Thoracic aorta (tissue), 2 donors: Measurements from ENCODE around the gene CLN5. TPM values are rescaled to one million over a fixed set of nuclear protein-coding genes. Genes with fewer than 3 reads are reported as not detected.

Experiments
- ATAC-seq: fragments of 150-250 bp; one replicate; pipeline ENCODE4 v1.8.0; 2017; ENCODE audit warnings: low read depth; ENCODE audit not compliant: insufficient number of reproducible peaks, low FRiP score
- DNase-seq: peaks from one replicate; pipeline ENCODE4 v3.0.0-alpha.2; 2020; ENCODE audit warnings: low spot score
- H3K27ac ChIP-seq, 2 donors: fragments of 200-600 bp; sonication (generic); 1 replicate in 1 of 2; 2 replicates in 1 of 2; pipeline ENCODE4 v1.5.1; 2016; ENCODE audit warnings: mild to moderate bottlenecking in 2 of 2, moderate library complexity in 2 of 2
- H3K27me3 ChIP-seq: fragments of 200-600 bp; sonication (generic); replicated peaks from 2 replicates; pipeline ENCODE4 v1.6.0; 2016; ENCODE audit warnings: mild to moderate bottlenecking; ENCODE audit not compliant: insufficient read depth
- H3K36me3 ChIP-seq: fragments of 200-600 bp; sonication (generic); one replicate; pipeline ENCODE4 v1.5.1; 2016
- H3K4me1 ChIP-seq, 2 donors: fragments of 200-600 bp; sonication (generic); 1 replicate in 1 of 2; 2 replicates in 1 of 2; pipeline versions ENCODE4 v1.5.1 to v1.6.0; 2016; ENCODE audit warnings: low read depth in 2 of 2, mild to moderate bottlenecking in 1 of 2; ENCODE audit not compliant: control insufficient read depth in 1 of 2
- H3K4me3 ChIP-seq: fragments of 200-600 bp; sonication (generic); 2 replicates; pipeline ENCODE4 v1.5.1; 2016; ENCODE audit warnings: mild to moderate bottlenecking
- H3K9me3 ChIP-seq: fragments of 200-600 bp; sonication (generic); 2 replicates; pipeline ENCODE4 v1.5.1; 2016
- CTCF ChIP-seq: fragments of 200-600 bp; sonication (generic); IDR thresholded peaks from one replicate; pipeline ENCODE4 v1.5.1; 2019; ENCODE audit warnings: antibody characterized with exemption
- total RNA-seq, 2 donors: library from RNA; depleted of rRNA; stranded (reverse); fragments of >200 nt; gene quantifications; one replicate each; pipeline versions ENCODE4 v1.1.0 to v1.2.3, GENCODE V29; 2016

The CLN5 gene
- total RNA-seq, 2 donors from 2014 or later, result 21.4 to 29.1 TPM

GRCh38 chr13:76969488-76970365 lies 22.2 kb upstream of the CLN5 start:
- ATAC-seq, result no peak
- no peak for DNase-seq
- Histone ChIP-seq H3K27ac (no peak overlapping the region), H3K9me3 (no peaks in the 10 kb centered on the region), H3K36me3 (no peaks in the 10 kb centered on the region), H3K4me1 (peaks cover 11 to 16% of the 10 kb centered on the region in 2 donors), H3K27me3 (no peaks in the 10 kb centered on the region), H3K4me3 (no peak overlapping the region)
- no peak for TF ChIP-seq CTCF

- H3K4me1 ChIP-seq, result peaks cover 2 to 5% of the 10 kb centered on the region in 2 donors
- no peaks in the 10 kb centered on the region for H3K9me3 ChIP-seq
- TF ChIP-seq CTCF, result no peak
- ATAC-seq, result no peak
- no peaks in the 10 kb centered on the region for H3K36me3 ChIP-seq
- DNase-seq, result no peak
- no peak overlapping the region for H3K4me3 ChIP-seq
- H3K27me3 ChIP-seq, result no peaks in the 10 kb centered on the region
- no peak overlapping the region for H3K27ac ChIP-seq
Observed at GRCh38 chr13:76971215-76971614, 20.7 kb upstream of the CLN5 start.

- no peak overlapping the region for H3K27ac ChIP-seq
Observed at GRCh38 chr13:76971851-76972829, 19.7 kb upstream of the CLN5 start.

GRCh38 chr13:76973920-76974617 lies 17.8 kb upstream of the CLN5 start:
- ATAC-seq, result no peak

More at GRCh38 chr13:76971851-76972829, 19.7 kb upstream of the CLN5 start:
- no peak for TF ChIP-seq CTCF
- Histone ChIP-seq H3K4me3 (no peak overlapping the region), H3K27me3 (no peaks in the 10 kb centered on the region), H3K9me3 (no peaks in the 10 kb centered on the region), H3K4me1 (no peaks in the 10 kb centered on the region), H3K36me3 (no peaks in the 10 kb centered on the region)
- ATAC-seq (no peak), DNase-seq (no peak)

More at GRCh38 chr13:76973920-76974617, 17.8 kb upstream of the CLN5 start:
- Histone ChIP-seq H3K9me3 (no peaks in the 10 kb centered on the region), H3K4me3 (no peak overlapping the region), H3K27ac (no peak overlapping the region), H3K36me3 (no peaks in the 10 kb centered on the region), H3K4me1 (no peaks in the 10 kb centered on the region), H3K27me3 (no peaks in the 10 kb centered on the region)
- DNase-seq, result no peak
- no peak for TF ChIP-seq CTCF
